DLD1 (cell line): ENCODE measurements around the gene UFL1.

Source experiments
- in situ Hi-C: cut with HindIII; loops from 2 replicates; pipeline ENCODE4 v1.10.0; 2017; ENCODE audit warnings: low sequenced_read_pairs

UFL1 gene

GRCh38 chr6:96571551-96571950 is 49.9 kb downstream of the UFL1 start:
- in situ Hi-C loops = no loop called here

- in situ Hi-C loops = no loop called here
Observed at GRCh38 chr6:96575359-96575758, 53.8 kb downstream of the UFL1 start.

GRCh38 chr6:96576221-96576620 is 54.6 kb downstream of the UFL1 start:
- in situ Hi-C loops = no loop called here

- in situ Hi-C loops = no loop called here
Observed at GRCh38 chr6:96582021-96582420, 60.4 kb downstream of the UFL1 start.

GRCh38 chr6:96582436-96582835 is 60.8 kb downstream of the UFL1 start:
- in situ Hi-C loops = no loop called here

- in situ Hi-C loops = no loop called here
Observed at GRCh38 chr6:96604420-96604819, 82.8 kb downstream of the UFL1 start.
